GM12872 (cell line): ENCODE measurements around the gene DIP2A.

ENCODE experiments used
- CTCF ChIP-seq: IDR thresholded peaks from 3 replicates; pipeline ENCODE4 v1.5.1; 2011; ENCODE audit warnings: low read depth, mild to moderate bottlenecking, low read length, moderate library complexity; ENCODE audit not compliant: insufficient read depth

DIP2A gene

GRCh38 chr21:46555678-46556077 is 97.0 kb downstream of the DIP2A start:
- no peak for TF ChIP-seq CTCF

- no peak for TF ChIP-seq CTCF
Observed at GRCh38 chr21:46556802-46557201, 98.1 kb downstream of the DIP2A start.

GRCh38 chr21:46557469-46557868 is 98.8 kb downstream of the DIP2A start:
- no peak for TF ChIP-seq CTCF

- no peak for TF ChIP-seq CTCF
Observed at GRCh38 chr21:46557919-46558392, 99.3 kb downstream of the DIP2A start.

- no peak for TF ChIP-seq CTCF
Observed at GRCh38 chr21:46559291-46559983, 100.7 kb downstream of the DIP2A start.

- no peak for TF ChIP-seq CTCF
Observed at GRCh38 chr21:46560568-46561444, 102.1 kb downstream of the DIP2A start.

- TF ChIP-seq CTCF: no peak
Observed at GRCh38 chr21:46561445-46562090, 102.9 kb downstream of the DIP2A start.
